ENCODE measurements around the gene FRMD4B.

DNA sequence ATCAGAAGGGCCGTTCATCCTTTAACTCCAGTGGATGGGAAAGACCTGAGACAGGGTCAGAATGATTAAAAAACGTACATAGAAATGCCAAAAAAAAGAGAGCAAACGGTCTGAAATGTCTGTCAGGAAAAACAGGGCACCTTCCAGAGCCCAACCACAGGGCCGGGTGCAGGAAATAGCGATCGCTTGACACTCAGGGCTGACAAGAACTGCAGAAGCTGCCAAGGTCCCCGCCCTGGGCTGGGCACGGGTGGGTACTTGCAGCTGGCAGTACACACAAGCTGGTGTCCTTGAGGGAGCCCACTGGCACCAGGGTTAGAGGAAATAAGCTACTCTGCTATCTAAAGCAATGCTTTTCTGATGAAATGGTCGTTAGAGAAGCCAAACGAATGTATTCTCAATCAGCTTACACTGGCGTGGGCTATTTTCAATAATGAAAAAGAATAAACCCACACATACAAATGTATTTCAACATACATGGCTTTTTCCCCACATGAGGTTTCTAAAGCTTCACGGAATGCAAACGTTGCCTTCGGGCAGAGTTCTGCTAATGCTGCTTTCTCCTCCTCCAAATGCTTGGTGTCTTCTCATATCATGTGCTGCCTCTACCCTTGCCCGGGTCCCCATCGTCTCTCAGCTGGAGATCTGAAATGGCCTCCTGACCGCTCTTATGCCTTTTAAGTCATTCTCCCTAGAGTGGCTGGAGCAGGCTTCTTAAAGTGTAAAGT, 15.6 kb downstream of the FRMD4B start:
- TF ChIP-seq, protein P1, sequence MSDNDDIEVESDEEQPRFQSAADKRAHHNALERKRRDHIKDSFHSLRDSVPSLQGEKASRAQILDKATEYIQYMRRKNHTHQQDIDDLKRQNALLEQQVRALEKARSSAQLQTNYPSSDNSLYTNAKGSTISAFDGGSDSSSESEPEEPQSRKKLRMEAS (IDR thresholded peaks at IDR 0.05; ENCODE audit: insufficient read depth, insufficient read length), result no peak
- TF ChIP-seq, protein P2, sequence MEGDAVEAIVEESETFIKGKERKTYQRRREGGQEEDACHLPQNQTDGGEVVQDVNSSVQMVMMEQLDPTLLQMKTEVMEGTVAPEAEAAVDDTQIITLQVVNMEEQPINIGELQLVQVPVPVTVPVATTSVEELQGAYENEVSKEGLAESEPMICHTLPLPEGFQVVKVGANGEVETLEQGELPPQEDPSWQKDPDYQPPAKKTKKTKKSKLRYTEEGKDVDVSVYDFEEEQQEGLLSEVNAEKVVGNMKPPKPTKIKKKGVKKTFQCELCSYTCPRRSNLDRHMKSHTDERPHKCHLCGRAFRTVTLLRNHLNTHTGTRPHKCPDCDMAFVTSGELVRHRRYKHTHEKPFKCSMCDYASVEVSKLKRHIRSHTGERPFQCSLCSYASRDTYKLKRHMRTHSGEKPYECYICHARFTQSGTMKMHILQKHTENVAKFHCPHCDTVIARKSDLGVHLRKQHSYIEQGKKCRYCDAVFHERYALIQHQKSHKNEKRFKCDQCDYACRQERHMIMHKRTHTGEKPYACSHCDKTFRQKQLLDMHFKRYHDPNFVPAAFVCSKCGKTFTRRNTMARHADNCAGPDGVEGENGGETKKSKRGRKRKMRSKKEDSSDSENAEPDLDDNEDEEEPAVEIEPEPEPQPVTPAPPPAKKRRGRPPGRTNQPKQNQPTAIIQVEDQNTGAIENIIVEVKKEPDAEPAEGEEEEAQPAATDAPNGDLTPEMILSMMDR (IDR thresholded peaks at IDR 0.05; ENCODE audit: extremely low read depth in 1 of 2, insufficient read depth in 1 of 2, low read depth in 1 of 2, low read length in 2 of 2), result no peak
- peak; percentile 51 for TF ChIP-seq POLR2AphosphoS5 (IDR thresholded peaks at IDR 0.05; ENCODE audit: insufficient read depth, low read depth, low read length)

Measured in endothelial cell of umbilical vein (primary cell).